Measurements from ENCODE around the gene HOXB7.

DNA sequence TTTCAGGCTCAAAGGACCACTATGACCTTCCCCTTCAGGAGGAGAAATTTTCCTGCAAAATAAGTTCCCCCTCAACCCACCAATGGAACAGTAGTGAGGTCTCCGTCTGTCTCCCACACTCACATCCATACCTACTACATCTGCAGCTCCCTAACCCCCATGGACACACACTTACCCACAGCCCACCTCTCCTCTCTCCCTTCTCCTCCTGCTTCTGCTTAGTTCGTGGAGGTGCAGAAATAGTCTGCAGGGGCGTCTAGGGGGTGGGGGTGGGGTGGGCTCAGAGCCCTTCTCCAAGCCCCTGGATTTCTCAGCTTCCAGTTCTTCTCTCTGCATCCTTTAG lies 41.6 kb downstream of the HOXB7 start:
- TF ChIP-seq, protein P1, sequence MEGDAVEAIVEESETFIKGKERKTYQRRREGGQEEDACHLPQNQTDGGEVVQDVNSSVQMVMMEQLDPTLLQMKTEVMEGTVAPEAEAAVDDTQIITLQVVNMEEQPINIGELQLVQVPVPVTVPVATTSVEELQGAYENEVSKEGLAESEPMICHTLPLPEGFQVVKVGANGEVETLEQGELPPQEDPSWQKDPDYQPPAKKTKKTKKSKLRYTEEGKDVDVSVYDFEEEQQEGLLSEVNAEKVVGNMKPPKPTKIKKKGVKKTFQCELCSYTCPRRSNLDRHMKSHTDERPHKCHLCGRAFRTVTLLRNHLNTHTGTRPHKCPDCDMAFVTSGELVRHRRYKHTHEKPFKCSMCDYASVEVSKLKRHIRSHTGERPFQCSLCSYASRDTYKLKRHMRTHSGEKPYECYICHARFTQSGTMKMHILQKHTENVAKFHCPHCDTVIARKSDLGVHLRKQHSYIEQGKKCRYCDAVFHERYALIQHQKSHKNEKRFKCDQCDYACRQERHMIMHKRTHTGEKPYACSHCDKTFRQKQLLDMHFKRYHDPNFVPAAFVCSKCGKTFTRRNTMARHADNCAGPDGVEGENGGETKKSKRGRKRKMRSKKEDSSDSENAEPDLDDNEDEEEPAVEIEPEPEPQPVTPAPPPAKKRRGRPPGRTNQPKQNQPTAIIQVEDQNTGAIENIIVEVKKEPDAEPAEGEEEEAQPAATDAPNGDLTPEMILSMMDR (IDR thresholded peaks at IDR 0.05): no peak
- no peak for TF ChIP-seq POLR2A (IDR thresholded peaks at IDR 0.05)
